IPS-18c (cell line): Measurements from ENCODE around the gene HTT.

Source experiments
- H3K4me3 ChIP-seq: 2 replicates; pipeline ENCODE4 v1.7.0; 2013; ENCODE audit warnings: low read depth, mild to moderate bottlenecking, low read length, moderate library complexity; ENCODE audit not compliant: insufficient read depth
- H3K9me3 ChIP-seq: one replicate; pipeline ENCODE4 v1.6.1; 2013; ENCODE audit warnings: mild to moderate bottlenecking, low read length, moderate library complexity; ENCODE audit not compliant: control insufficient read depth, insufficient read depth

Gene HTT

DNA sequence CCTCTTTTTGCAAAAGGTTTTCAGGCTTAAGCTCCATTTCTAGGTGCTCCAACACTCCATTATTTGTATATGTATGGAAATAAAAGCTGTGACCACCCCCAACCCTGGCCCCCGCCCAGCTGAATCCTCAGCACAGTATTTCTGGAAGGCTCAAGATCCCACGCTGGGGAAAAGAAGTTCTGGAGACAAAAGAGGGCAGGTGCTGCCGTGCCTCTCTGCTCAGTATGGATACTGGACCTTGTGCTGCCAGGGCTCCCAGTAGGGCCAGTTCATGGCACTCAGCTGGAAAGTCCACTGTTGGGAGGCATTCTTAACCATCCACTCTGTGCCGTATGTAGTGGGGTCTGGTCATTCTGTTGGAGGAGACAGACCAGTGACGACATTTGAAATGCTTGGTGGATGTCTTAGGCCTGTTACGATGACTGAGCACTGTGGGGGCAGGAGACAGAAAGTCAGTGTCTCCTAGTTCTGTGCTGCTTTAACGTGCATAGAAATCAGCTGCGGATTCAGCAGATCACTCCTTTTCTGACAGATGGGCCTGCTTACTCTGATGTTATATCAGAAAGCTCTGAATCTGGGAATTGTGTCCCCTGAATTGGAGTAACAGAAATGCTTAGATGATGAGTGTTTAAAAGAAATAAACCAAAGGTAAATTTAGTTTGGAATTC is 126.1 kb downstream of the HTT start:
- Histone ChIP-seq H3K9me3 (no peaks in the 10 kb centered on the region), H3K4me3 (no peak overlapping the region)

DNA sequence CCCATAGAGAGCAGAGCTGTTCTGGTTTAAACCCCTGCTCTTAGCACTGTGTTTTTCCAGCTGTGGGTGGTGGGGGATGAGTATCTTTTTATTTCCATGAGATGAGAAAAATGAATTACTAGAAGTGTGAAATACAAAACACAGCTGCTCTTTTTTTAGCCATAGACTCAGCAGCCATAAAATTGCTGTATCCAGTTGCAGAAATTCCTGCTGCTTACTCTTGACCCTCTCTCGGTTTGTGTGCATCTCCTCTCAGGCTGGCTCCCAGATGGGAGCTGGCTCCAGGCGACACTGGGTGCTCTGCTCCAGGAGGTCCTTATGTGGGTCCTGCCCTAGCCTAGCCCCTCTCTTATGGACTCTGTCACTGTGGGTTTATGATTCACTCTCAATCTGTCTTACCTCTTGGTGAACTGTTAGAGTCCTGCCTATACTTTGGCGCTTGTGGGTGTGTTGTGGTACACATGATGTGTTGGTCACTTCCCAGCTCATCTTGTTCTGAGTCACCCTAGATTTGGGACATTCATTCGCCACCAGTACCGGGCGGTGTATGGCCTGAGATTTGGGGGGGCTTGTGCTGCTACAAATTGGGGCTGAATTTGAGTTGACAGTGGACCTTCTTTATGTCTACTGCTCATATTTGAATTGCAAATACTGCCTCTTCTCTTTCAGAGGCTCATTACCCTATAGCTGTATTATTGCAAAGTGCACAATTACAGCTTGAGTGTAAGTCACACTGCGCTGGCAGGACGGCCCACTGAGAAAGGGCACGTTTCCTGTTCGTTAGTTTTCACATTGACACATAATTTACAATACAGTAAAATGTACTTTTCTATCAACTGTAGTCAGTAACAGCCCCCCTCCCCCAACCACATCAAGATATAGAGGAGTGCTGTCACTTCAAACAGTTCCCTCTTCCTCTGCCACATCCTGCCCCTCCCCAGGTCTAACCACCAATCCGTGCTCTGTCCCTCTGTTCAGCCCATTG is 127.5 kb downstream of the HTT start:
- H3K4me3 ChIP-seq = no peak overlapping the region
- no peaks in the 10 kb centered on the region for H3K9me3 ChIP-seq

DNA sequence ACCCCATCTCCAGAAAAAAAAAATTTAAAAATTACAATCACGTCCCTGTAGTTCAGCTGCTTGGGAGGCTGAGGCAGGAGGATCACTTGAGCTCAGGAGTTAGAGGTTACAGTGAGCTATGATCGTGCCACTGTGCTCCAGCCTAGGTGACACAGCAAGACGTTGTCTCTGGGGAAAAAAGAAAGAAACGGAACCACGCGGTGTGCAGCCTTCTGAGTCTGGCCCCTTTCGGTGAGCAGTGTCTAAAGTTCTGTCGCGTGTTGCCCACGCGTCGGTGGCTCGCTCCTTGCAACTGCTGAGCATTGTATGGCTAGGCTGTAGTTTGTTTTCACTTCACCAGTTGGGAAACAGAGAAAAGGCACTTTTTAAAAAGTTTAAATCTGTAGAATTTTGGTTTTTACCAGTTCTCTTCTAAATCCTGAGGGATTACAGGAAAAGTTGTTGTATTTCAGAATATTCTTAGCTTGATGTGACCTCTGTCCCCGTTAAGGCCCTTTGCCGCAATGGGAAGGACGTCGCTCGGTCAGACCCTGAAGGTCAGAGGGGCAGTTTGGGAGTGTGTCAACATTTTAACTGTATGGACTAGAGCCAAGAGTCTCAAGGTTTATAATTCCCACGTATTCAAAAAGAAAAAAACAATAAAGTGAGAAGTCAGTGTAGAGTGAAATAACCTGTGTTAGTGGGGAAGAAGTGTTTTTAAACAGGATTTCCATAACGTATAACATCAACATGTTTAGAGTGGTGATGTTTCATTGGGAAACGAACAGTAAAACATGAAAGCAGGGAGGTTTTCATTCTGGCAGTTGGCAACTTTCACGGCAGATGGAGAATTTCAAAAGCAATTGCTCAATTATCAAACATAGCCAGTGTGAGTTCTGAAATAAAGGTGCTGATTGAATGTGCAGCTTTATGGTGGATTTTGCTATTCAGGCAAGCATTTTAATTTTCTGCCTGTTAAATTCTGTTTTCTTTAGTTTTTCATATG is 128.6 kb downstream of the HTT start:
- no peaks in the 10 kb centered on the region for H3K9me3 ChIP-seq
- no peak overlapping the region for H3K4me3 ChIP-seq

DNA sequence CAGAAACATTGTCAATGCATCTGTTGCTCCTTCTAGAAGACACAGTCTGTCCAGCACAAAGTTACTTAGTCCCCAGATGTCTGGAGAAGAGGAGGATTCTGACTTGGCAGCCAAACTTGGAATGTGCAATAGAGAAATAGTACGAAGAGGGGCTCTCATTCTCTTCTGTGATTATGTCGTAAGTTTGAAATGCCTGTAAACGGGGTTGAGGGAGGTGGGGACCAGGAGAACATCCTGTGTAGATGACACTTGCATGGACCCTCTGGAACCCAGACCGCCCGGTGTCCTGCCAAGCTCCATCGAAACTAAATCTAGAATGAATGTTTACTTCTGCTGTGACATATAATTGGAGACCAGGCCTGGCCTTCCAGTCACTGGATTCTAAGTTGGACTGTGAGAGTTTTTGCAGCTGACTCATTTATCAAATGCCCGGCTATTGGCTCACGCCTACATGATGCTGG is 129.5 kb downstream of the HTT start:
- Histone ChIP-seq H3K4me3 (no peak overlapping the region), H3K9me3 (no peaks in the 10 kb centered on the region)

DNA sequence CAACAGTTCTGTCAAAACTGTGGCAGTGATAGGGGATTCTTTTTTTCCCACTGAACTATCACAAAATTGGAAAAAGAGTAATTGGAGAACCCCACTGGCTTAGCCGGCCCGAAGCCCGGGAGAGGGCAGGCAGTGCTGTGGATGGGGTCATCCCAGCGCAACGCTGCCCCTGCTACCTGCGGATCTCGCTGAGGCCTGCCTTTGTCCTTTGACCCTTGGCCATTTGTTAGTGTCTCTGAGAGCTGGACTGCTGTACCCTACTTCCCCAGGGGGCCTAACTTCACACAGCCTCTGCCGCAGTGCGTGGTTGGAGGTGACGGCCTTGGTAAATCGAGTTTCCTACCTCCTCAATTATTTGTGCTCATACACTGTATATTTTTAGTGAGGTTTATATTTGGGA is 131.5 kb downstream of the HTT start:
- Histone ChIP-seq H3K4me3 (no peak overlapping the region), H3K9me3 (no peaks in the 10 kb centered on the region)

DNA sequence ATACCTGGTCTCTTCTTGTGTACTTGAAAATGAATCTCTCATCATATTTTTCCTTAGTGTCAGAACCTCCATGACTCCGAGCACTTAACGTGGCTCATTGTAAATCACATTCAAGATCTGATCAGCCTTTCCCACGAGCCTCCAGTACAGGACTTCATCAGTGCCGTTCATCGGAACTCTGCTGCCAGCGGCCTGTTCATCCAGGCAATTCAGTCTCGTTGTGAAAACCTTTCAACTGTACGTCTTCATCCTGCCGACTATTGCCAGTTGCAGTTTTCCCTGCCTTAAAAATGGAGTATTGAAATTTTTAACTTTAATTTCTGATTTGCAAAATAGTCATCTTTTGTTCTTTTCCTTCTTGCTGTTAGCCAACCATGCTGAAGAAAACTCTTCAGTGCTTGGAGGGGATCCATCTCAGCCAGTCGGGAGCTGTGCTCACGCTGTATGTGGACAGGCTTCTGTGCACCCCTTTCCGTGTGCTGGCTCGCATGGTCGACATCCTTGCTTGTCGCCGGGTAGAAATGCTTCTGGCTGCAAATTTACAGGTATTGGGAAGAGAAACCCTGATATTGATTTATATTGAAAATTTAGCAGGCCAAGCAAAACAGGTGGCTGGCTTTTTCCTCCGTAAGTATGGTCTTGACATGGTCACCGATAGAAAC is 132.1 kb downstream of the HTT start:
- Histone ChIP-seq H3K4me3 (no peak overlapping the region), H3K9me3 (no peaks in the 10 kb centered on the region)

DNA sequence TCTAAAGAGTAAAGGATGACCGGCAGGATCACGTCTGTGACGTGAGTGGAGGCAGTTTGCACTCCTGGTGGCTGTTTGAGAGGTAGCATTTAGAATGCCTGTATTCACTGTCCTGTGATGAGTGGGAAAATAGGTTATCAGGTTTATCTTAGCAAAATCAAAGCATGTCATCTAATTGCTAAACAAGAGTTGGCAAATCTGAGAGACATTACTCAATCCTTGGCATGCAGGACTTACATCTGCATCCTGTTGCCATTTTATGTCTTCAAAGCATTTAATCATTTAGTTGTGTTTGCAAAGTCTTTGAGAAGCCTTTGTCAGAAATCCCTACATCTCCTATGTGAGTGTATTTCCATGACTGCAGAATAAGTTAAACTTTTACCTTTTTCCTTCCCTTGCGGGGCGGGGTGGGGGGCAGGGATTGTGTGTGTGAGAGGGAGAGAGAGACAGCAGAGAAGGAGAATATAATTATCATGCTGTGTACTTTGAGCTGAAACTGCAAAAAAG is 133.1 kb downstream of the HTT start:
- no peaks in the 10 kb centered on the region for H3K9me3 ChIP-seq
- no peak overlapping the region for H3K4me3 ChIP-seq

DNA sequence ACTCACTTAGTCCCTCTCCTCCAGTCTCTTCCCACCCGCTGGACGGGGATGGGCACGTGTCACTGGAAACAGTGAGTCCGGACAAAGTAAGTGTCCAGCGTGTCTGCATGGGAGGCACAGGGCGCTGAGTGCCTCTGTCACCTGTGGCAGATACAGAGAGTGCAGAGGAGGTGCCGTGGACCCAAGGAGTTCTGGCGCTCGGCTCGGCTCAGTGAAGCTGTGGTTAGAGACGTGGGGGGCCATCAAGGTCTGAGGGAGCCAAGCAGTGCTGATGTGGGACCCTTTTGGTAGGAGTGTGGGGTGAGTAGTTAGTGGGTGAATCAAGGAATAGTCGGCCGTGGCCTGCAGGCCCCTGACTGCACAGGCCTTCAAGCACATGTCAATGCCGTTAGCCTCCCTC is 134.3 kb downstream of the HTT start:
- Histone ChIP-seq H3K9me3 (no peaks in the 10 kb centered on the region), H3K4me3 (no peak overlapping the region)

DNA sequence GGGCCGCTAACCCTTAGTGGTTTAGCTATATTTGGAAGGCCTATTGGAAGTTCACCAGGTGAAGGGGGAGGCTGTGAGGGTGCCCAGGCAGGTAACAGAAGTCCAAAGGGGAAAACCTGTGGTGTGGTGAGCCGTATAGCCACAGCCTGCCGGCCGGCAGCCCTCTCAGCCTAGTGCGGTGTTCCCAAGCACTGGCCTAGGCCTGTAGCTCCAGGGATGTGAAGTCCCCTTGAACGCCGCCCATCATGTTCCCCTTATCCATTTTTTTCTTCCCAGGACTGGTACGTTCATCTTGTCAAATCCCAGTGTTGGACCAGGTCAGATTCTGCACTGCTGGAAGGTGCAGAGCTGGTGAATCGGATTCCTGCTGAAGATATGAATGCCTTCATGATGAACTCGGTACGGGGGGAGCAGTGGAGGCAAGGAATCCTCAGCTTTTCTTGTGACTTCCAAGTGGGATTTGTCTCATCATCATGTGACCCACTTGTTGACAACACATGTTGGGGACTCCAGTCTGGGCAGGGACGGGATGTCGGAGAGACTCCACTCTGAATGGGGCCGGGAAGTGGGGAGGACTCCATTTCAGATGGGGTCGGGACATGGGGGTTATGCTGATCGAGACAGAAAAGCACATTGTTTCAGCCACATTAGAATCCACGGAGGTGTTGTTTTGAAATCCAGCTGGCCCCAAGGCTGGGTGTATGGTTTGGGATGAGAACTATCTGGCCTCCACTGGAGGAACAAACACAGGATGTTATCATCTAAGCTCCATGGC is 135.3 kb downstream of the HTT start:
- no peak overlapping the region for H3K4me3 ChIP-seq
- no peaks in the 10 kb centered on the region for H3K9me3 ChIP-seq

DNA sequence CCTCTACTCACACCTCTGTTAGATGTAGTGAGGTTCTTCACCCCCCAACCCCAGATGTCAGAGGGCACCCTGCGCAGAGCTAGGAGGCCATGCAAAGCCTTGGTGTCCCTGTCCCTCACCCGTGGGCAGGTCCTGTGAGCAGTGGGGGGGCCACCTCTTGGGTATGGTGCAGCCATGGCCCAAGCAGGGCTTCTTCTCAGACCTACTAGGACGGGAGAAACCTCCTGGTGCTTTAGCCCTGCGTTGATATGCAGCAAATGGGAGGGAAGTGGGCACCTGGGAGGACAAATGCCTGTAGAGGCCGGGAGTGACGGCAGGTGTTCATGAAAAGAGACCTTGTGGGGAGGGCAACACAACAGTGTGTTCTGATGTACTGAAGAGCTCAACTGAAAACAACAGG is 136.0 kb downstream of the HTT start:
- Histone ChIP-seq H3K9me3 (no peaks in the 10 kb centered on the region), H3K4me3 (no peak overlapping the region)

DNA sequence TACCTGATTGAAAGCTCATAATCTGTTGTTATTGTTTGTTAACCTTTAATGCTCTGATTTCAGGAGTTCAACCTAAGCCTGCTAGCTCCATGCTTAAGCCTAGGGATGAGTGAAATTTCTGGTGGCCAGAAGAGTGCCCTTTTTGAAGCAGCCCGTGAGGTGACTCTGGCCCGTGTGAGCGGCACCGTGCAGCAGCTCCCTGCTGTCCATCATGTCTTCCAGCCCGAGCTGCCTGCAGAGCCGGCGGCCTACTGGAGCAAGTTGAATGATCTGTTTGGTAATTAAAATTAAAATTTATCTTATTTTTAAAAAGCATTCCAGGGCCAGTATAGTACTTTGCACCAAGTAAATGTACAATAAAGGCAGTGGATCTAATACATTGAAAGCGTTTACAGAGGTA is 137.4 kb downstream of the HTT start:
- H3K9me3 ChIP-seq = no peaks in the 10 kb centered on the region
- no peak overlapping the region for H3K4me3 ChIP-seq

DNA sequence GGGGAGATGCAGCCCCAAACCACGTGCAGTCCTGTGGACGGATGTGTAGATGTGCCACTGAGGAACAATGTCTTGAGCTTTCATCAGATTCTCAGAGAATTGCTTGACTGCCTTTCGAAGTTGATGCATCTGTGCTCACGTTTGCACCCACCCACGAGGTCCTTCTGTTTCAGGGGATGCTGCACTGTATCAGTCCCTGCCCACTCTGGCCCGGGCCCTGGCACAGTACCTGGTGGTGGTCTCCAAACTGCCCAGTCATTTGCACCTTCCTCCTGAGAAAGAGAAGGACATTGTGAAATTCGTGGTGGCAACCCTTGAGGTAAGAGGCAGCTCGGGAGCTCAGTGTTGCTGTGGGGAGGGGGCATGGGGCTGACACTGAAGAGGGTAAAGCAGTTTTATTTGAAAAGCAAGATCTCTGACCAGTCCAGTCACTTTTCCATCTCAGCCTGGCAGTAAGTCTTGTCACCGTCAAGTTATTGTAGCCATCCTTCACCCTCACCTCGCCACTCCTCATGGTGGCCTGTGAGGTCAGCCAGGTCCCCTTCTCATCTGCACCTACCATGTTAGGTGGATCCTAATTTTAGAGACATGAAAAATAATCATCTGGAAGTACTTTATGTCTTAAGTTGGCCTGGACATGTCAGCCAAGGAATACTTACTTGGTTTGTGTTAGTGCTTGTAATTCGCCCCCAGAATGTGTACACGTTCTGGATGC is 138.1 kb downstream of the HTT start:
- no peak overlapping the region for H3K4me3 ChIP-seq
- no peaks in the 10 kb centered on the region for H3K9me3 ChIP-seq

DNA sequence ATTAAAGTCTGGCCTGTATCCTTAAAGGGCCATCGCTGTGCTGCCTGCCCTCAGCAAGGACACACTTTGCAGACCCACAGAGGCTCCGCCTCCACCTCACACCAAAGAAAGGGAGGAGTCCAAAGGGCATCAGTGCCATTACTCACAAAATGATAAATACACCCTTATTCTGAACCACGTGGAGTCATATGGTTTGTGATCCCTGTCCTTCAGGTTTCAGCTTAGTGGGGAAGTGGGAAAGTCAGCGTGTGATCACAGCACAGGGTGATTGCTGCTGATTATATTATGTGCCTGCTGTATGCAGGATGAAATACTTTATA is 138.6 kb downstream of the HTT start:
- no peak overlapping the region for H3K4me3 ChIP-seq
- no peaks in the 10 kb centered on the region for H3K9me3 ChIP-seq

DNA sequence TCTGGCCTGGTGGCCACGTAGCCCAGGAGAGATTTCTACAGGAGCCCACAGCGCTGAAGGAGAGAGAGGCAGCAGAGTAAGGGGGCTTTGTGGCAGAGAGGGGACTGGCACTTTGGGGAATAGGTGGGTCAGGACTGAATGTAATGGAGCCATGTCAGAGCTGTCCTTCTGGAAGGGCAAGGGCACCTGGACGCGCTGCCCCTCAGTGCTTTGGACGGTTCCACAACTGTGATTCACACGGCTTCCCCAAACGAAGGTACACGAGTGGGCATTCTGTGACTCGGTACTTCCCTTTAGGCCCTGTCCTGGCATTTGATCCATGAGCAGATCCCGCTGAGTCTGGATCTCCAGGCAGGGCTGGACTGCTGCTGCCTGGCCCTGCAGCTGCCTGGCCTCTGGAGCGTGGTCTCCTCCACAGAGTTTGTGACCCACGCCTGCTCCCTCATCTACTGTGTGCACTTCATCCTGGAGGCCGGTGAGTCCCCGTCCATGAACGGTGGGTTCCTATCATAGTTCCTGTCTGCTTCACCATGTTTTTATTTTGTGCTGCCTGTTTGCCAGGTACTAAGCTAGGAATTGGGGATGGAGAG is 139.3 kb downstream of the HTT start:
- H3K9me3 ChIP-seq = no peaks in the 10 kb centered on the region
- no peak overlapping the region for H3K4me3 ChIP-seq

DNA sequence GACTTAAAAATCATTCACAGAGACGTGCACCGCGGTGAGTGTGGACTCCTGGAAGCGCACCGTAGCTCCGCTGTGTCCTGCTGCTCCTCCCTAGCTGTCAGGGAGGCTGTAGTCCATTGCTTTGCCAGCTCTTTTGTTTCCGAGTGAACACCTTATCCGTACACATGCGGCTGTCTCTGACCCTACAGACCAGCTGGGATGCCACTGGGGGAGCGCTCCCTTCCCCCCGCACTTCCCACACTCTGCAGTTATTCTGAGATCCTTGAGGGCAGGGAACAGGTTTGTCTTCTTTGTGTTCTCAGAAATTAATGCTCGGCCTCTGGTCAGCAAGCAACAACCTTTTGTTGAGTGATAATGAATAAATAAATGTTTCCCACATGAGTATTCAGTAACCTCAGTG is 140.8 kb downstream of the HTT start:
- no peaks in the 10 kb centered on the region for H3K9me3 ChIP-seq
- H3K4me3 ChIP-seq = no peak overlapping the region
